Measurements from ENCODE around the gene MAPK4.
A peak's percentile ranks its signal among the peaks of the same experiment; 100 is the strongest.

The MAPK4 gene

DNA sequence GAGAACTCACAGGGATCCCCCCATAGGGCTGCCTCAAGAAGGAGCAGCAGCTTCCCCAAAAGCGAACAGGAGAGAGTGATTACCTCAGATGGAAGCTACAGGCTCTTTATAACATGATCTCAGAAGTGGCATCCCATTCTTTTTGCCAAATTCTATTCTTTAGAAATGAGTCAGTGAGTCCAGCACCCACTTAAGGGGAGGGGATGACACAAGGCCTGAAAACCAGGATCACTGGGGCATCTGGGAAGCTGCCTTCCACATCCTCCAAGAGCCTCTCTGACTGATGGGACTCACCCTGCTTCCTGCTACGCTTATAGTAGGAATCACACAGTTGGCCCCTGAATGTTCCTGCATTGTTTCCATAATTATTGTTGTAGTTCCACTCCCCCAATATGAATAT lies 96.5 kb downstream of the MAPK4 start:
- no peak for DNase-seq

DNA sequence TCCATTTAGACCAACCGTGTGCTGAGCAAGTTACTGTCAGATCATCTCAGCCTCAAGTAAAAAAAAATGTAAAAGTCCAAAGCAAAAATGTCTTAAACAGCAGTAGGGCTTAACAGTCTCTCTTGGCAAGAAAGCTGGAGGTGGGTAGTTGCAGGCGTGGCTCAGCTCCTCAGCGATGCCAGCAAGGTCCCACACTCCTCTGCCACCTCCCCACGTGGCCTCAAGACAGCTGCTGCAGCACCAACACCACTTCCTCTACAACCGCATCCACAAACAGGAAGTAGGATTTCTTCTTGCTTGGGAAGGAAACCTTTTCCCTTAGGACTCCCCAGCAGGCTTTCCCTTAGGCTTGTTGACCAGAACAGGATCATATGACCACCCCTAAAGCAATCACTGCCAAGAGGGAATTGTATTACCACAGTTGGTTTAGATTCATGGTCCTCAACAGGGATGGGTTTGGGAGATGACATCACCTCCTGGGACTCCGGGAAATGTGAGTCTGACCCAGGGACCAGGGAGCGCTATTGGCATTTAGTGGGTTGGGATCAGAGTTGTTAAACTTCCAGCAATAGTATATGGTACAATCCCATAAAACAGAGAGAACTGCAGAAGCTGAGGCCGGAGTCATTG lies 97.1 kb downstream of the MAPK4 start:
- DNase-seq: no peak

GRCh38 chr18:50658601-50659000 lies 98.7 kb downstream of the MAPK4 start:
- no peak for DNase-seq

DNA sequence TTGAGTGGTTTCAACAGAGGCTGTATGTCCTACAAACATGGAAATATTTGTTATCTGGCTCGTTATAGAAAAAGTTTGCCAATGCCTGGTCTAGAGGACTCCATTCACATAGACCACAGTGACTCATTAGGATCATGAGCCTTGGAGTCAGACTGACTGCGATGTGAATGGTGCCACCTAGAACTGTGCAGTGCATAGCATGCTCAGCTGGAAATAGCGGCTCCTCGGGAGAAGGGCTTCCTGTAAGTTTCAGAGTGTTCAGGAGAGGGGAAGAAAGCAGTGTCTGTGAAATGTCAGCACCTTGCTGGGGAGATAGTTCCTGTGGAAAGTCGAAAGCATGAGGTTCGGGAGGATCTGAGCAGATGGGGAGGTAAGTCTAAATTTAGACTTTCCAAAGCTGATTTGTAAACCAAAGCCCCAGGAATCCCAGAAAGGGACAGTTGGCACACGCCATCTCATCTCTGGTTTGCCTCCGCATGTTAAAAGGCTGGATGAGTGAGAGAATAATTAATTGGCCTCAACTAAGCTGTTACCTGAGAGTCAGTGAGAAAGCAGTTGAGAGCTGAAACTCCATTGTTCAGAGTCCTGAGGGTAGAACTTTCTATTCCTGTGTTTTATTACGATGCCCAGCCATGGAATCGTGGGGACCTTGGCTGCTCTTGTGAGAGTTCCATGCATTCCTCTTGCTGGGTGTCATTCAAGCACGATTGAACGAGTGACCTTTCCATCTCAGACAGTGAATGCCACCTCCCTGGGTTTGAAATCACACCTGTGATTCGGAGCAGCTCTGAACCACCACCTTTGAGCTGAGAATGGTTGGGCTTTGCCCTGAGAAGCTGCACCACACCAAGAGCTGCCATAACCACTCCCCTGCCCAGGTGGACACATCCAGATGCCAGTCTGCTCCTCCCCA lies 99.5 kb downstream of the MAPK4 start:
- DNase-seq: peak; percentile 24

GRCh38 chr18:50661013-50661412 lies 101.1 kb downstream of the MAPK4 start:
- DNase-seq: no peak

DNA sequence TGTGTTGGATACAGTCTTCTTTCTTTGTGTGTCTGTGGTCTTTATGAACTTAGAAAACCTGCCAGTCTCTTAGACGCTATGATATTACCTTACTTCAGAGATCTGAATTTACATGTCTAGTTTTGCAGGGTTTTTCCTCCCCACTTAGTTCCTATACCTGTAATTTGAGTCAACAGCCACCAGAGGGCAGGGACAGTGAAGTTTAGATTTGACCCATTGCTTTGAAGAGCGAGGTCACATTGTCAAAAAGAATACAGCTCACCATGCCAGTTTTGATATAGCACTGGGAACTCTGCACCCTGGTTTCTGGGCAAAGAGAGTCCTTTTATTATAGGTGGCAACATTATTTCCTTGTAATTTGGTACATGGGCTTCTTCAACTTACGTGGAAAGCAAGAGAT lies 102.3 kb downstream of the MAPK4 start:
- DNase-seq: peak; percentile 51

GRCh38 chr18:50662775-50663383 lies 103.0 kb downstream of the MAPK4 start:
- no peak for DNase-seq

DNA sequence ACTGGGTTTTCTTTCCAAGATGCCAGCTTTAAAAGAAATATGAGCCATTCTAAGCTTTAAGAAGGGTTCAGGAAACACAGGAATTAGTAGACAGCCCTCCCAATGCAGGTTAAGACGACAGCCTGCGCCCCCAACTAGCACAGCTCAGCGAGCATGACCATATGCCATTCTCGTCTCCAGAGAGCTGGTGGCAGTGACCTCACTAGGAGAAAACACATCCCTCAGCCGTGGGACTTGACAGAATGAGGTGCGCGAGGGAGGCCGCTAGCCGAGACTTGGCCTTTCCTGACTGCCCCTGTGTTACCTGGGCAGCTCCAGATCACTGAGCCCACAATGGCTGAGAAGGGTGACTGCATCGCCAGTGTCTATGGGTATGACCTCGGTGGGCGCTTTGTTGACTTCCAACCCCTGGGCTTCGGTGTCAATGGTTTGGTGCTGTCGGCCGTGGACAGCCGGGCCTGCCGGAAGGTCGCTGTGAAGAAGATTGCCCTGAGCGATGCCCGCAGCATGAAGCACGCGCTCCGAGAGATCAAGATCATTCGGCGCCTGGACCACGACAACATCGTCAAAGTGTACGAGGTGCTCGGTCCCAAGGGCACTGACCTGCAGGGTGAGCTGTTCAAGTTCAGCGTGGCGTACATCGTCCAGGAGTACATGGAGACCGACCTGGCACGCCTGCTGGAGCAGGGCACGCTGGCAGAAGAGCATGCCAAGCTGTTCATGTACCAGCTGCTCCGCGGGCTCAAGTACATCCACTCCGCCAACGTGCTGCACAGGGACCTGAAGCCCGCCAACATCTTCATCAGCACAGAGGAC lies 103.9 kb downstream of the MAPK4 start:
- no peak for DNase-seq

DNA sequence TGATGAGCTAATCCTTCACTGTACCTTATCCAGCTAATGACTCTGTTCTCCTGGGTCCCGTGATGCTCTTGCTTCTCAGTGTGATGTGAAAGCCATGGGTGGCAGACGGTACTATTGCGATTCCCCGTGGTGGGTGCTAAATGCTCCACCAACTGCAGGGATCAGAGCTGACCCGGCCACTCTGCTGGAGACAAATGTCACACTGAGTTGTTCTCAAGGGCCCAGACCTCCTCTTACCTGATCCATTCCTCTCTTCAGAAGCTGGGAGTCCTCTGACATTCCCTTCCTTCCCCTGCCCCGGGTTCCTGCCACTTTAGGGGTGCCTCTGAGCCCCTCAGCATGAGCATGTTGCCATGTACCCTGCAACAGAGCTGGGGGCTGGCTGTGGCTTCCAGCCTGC lies 105.1 kb downstream of the MAPK4 start:
- DNase-seq: no peak

DNA sequence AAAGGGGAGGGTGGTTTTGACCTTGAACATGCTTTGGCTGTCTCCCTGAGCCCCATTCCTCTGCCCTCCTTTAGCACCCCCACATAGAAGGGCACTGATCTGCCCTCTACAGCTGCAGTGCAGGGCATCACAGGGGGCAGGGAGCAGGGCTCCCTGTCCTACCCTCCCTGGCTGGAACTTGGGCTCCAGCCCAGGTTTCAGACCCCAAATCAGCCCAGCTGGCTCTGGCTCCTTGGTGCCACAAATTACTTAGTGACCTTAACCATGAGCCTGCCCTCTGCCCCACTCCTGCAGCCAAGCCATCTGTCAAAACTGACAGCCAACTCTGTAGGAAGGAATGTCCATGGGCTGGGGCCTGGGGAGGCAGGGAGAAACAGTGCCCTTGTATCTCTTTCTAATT lies 105.6 kb downstream of the MAPK4 start:
- DNase-seq: no peak

- DNase-seq: no peak
Measured at GRCh38 chr18:50666536-50666935, 106.6 kb downstream of the MAPK4 start.

GRCh38 chr18:50671376-50671775 lies 111.5 kb downstream of the MAPK4 start:
- no peak for DNase-seq

DNA sequence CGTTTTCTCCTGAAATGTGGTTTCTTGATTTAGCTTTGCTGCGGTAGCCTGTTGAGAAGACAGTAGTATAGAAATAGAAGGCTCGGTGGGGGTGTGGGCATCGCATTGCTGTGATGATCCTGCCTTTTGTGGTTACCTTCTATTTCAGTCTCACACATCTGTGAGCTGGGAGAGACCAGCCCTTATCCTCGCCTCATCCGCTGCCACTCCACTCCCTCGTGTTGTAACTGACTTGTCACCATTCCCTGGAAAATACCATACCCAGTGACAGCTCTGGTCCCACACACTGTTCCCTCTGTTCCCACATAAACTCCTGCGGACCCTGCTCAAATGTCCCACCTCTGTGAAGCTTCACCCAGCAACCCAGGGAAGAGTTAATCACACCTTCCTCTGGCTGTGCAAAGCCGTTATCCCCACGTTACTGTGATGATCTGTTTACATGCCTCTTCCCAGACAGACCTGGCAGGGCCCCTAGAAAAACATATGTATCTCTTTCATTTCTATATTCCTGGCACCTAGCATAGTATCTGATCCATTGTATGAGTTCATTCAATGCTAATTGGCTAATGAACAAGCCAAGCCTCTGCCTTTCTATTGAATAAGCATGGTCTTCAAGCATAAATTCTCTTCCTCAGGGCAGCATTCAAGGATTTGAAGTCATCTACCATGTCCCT lies 114.6 kb downstream of the MAPK4 start:
- peak; percentile 31 for DNase-seq

- DNase-seq: peak; percentile 44
Measured at GRCh38 chr18:50675043-50675442, 115.2 kb downstream of the MAPK4 start.

GRCh38 chr18:50678651-50679050 lies 118.8 kb downstream of the MAPK4 start:
- no peak for DNase-seq

DNA sequence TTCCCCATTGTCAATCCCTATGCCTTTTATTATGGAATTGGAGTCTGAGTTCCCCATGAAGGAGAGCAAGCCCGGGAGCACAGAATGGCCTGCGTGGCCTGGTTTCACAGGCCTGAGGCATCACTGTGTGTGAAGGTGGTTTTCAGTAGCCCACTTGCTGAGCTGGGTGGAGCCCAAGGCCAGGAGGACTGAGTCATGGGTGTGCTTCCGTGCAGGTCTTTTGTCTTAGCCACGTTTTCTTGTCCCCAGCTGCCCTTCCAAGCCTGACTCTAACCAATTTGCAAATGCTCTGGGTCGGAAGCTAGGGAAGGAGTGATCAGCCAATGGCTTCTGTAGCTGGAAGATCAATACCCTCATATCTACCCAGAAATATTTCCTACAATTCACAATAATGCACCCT lies 119.2 kb downstream of the MAPK4 start:
- no peak for DNase-seq

- no peak for DNase-seq
Measured at GRCh38 chr18:50679656-50680055, 119.8 kb downstream of the MAPK4 start.

GRCh38 chr18:50680966-50681365 lies 121.1 kb downstream of the MAPK4 start:
- DNase-seq: no peak

DNA sequence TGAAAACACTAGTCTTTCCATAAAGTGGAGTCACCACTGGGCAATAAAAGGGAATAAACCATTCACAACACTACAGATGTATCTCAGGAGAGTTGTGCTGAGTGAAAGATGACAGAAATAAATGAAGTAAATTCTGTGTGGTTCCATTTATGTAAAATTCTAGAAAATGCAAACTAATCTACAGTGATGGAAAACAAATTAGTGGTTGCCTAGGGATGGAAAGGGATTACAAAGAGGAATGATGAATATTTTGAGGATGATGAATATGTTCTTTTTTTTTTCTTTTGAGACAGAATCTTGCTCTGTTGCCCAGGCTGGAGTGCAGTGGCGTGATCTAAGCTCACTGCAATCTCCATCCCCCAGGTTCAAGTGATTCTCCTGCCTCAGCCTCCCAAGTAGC lies 123.0 kb downstream of the MAPK4 start:
- DNase-seq: no peak

GRCh38 chr18:50686409-50686808 lies 126.5 kb downstream of the MAPK4 start:
- DNase-seq: no peak

GRCh38 chr18:50687491-50687890 lies 127.6 kb downstream of the MAPK4 start:
- DNase-seq: no peak

- DNase-seq: no peak
Measured at GRCh38 chr18:50689578-50689977, 129.7 kb downstream of the MAPK4 start.

DNA sequence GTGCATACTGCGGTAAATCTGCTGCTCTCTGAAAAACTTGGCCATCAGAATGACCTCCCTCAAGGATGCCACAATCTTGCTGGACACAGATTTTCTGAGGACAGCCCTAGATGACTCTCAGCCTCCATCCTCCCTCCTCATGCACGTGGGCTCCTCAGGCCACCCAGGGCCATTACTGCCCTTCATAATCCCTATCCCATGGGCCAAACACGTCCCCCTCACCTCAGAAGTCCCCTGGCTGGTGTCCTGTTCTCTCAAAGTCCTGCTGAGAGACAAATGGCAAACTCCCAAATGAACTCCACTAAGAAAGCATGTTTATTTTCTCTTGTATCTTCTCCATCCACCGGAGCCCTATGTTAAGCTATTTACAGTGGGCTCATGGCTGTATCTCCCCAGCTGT lies 134.3 kb downstream of the MAPK4 start:
- DNase-seq: no peak

Data from RPMI8226 (cell line).